NCI-H1694 (cell line): Measurements from ENCODE around the gene DCLK2.

Source experiments
- DNase-seq: peaks from one replicate; lab custom pipeline; 2025; lab: John Stamatoyannopoulos, UW

The DCLK2 gene

DNA sequence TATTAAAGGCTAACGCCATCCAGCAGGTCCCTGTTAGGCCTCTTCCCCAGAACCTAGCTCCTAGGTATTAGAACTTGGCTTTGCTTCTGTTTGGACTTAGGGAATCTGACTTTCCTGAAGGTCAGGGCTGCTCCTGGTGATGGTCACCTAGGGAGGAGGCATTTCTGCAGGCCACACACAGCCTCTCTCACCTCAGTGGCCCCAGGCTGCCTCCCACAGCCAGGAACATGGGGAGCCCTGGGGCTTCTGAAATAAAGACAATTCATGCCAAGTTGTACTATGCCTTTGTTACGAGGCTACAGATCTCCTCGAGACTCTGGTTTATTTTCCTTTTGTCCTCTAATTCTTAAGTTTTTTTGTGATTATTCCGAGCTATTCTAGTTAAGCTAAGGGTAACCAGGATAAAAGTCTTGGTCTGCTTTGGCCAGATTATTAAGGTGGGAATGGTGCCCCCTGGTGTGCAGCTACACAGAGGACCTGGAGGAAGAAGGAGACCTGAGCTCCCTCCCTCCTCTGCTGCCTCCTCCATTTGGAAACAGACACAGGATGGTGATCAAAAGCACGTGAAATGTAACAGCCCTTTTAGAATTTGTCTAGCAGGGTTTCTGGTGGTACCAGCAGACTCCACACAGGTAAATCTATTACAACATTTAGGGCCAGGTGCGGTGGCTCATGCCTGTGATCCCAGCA lies 131.0 kb downstream of the DCLK2 start:
- DNase-seq: no peak

DNA sequence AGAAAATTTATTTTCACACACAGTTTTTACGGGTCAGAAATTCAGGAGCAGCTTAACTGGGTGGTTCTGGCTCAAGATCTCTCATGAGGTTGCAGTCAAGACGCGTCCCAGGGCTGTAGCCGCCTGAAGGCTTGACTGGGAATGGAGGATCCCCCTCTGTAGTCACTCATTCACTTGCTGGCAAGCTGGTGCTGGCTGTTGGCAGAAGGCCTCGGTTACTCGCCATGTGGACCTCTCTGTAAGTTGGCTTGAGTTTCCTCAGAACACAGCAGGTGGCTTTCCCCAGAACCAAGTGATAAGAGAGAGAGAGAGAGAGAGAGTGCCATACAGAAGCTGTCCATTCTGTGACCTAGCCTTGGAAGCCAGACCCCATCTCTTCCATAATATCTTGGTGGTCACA lies 132.8 kb downstream of the DCLK2 start:
- DNase-seq: no peak

DNA sequence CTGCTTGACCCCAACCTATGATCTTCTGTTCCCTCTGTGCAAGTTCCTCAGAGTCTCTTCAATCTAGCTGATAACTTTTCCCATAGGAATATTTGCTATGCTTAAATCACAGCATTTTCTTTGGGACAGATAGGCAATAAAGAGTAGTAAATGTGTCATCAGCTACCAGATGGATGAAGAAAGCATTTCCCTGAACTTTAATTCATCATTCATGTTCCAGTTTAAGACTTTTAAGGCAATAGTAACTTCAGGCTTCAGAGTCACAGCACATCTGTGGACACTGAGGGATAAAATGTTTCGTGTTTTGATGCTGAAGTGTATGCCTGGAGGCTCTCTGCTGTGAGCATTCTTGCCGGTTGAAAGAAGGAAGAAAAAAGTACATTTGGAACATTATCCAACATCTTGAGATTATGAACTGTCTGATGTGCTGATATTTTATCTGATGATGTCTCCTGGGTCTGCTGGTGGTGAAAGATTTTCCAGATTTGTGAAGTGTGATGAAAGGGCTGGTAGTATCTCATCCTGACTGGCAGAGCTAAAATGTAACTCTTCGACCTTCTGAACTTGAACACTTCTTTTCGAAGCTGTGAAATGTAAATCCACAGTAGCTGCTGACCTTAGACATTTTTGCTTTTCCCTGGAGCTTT lies 133.7 kb downstream of the DCLK2 start:
- no peak for DNase-seq

DNA sequence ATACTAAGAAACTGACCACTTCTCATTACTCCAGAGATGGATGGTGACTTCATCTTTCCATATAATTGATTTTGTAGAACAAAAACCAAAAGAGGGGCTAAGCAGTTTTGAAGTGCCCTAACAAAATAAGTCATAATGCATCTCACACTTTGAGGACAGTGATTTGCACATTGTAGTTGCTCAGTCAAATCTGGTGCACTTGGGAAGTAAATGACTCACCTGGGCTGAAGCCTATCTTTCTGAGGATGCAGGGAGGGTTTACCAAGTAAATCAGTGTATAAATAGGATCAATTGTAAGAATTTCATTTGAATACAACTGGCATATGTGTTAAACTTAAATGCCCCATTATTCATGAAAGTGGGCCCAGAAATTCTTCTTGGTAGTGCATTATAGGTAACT lies 134.2 kb downstream of the DCLK2 start:
- DNase-seq: no peak

DNA sequence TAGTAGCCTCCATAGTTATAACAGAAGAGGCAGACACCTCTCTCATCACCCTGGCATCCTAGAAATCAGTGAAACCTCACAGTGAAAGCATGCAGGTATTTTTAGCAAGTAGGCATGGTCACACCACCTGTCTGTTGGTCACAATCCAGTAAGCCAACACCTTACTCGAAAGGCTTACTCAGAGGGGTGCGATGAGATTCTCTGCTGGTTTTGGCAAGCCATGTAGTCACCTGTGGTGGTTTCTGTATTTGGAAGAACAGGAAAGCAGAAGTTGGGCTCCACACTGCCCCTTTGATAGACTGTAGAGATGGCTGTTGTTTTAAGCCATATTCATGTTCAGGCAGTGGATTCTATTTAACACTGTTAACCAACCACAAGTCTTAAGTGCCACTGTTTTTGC lies 134.7 kb downstream of the DCLK2 start:
- no peak for DNase-seq

DNA sequence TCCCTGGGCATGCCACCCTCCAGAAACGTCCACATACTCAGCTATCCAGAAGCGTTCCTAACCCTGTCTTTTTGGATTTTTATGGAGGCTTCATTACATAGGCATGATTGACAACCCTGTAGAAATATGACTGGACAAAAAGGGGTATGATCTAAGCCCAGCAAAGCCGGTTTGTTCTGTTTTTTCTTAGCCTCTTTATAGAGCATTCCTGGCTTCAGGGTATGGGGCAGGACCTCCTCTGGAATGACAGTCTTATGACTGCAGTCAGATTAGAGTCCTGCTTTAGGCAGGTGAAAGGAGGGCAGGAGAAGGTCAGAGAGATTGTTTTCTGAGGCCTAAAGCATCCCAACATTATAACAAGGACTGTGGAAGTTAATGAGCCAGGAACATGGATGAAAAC lies 137.4 kb downstream of the DCLK2 start:
- DNase-seq: no peak

DNA sequence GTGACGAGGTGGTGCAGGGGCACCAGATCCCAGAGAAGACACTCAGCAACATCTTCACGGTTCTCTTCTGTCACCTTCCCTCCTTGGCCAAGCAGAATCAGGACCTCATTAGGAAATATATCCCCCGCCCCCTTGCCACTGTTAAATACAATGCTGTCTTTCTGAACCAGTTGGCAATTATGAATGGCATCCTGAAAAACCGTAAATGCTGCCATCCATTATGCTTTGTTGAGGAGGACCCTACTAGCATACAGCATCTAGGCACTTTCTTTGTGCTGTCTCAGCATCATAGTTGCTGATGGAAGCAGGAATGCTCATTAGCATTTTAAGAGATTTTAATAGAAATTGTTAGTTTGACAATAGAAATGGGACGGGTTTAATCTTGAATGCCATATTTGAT lies 138.5 kb downstream of the DCLK2 start:
- DNase-seq: no peak

DNA sequence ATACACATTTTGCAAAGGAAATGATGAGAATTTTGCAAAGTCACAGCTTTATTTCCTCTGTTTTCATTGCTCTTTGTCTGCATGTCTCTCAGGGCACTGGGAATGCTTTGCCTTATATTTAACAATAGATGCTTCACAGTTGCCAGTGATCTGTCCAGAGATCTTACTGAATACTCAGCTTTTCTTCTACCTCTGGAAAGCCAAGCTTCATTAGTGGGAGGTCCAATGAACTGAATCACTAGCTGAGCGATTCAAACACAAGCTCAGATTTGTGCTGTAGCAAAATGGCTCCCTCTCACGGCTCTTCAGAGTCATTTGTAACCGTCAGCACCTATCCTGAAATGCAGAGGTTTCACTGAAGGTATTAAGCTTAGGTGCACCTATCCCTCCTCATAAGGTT lies 138.9 kb downstream of the DCLK2 start:
- no peak for DNase-seq

DNA sequence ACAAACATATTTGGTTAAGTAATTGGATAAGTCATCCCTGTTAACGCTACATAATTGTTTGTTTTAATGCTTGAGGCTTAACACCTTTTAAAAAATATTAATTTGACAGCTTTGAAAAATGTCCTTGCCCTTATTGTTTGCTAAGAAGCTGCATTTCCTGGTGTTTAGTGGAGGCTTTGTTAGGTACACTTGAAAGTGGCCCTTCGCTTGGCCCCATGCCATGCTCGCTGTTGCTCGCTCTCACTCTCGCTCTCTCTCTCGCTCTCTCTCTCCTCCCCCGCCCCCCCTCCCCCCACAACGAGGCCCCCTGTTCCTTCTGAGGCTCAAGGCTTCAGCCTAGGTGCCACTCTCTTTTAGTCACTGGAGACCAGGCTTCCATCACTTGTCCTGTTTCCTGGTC lies 139.6 kb downstream of the DCLK2 start:
- DNase-seq: no peak

DNA sequence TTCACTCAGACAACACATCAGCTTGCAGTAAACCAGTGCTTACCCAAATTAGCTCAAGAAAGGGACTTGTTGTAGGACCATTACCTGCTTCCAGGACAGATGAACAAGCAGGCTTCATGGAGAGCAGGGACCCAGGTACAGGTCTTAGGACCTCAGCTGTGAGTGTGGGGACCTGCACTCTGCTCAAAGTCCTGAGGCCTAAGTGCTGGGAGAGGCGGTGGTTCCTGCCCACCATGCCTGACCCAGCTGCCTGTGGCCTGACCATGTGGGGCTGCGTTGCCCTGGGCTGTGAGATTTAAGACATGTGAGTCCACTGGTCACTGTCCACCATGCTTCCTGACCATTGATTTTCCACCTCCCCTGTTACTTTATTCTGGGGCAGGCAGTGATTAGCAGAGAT lies 140.2 kb downstream of the DCLK2 start:
- no peak for DNase-seq

DNA sequence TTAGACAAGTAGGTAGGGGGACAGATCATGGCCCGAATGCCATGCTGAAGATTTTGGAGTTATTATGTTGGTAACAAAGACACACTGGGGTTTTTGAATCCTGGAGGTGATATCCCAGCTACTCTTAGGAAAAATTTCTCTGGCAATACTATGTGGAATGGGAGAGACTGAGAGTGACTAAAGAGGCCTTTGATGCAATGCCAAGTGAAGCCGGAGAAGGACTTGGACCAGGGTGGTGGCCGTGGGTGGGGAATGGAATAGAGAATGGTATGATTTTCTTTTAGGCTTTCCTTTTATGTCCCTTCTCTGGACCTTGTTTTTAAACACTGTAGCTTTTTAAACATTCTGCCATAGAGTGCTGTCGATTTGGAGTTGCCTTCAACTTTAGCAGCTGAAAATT lies 141.6 kb downstream of the DCLK2 start:
- DNase-seq: no peak

DNA sequence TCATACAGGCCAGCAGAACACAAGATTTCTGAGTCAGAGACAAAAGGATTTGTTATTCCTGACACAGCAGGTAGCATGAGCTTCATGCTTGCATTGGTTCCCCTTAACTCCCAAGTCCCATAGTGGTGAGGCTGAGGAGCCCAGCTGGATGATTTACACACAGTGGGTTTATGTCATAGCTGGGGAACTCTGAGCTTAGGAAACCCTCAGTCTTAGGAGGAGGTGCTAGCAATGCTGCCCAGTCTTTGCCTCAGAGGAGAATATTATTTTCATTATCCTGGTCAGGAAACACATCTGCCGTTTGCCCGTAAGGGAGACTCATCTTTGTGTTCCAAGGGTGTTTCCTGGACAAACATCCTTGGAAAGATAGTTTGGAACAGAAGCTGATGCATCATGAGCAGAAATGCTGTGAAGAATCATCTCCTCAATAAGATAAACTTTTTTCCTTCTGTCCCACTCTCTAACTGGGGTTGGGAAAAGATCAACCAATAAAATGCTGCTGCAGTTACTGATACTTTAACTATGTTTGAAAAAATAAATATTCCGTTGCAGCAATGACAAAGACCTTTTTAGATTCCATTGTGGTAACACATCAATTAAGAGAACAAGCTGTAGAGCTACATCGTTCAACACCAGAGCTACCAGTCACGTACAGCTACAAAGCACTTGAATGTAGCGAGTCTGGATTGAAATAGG lies 146.8 kb downstream of the DCLK2 start:
- DNase-seq: no peak

DNA sequence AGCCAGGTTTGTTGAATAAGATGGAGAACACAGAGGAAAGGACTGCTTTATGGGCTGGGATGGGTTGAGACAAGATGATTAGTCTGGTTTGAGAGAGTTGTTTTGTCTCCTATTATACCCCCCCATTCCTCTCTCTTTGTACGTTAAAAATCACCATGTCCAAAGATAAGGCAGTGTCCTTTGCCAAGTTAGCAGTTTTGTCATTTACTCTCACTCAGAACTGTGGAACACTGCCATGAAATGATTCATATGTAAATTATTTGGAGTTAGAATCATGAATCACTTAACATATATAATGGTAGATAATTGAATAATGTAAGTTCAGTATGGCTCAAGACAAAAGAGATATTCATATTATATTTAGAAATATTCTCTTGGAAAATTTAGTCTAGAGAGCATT lies 151.3 kb downstream of the DCLK2 start:
- peak; percentile 5 for DNase-seq

DNA sequence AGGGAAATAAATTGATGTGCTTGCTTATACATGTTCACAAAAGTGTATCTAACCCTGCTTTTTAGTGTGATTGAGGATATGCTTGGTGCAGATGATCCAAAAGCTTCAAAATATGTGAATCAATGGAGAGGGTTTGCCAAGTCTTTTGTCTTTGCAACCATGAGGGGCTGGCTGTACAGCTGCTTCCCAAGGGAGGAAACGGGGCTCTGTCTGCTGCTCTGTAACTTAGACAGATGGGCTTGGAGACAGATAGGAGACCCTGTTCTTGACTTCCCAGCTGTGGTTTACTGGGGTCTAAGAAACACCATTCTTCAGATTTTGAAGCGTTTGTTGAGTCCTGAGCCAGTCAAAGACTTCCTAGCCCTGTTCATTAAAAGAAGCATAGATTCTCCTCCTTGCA lies 152.3 kb downstream of the DCLK2 start:
- DNase-seq: peak; percentile 63

DNA sequence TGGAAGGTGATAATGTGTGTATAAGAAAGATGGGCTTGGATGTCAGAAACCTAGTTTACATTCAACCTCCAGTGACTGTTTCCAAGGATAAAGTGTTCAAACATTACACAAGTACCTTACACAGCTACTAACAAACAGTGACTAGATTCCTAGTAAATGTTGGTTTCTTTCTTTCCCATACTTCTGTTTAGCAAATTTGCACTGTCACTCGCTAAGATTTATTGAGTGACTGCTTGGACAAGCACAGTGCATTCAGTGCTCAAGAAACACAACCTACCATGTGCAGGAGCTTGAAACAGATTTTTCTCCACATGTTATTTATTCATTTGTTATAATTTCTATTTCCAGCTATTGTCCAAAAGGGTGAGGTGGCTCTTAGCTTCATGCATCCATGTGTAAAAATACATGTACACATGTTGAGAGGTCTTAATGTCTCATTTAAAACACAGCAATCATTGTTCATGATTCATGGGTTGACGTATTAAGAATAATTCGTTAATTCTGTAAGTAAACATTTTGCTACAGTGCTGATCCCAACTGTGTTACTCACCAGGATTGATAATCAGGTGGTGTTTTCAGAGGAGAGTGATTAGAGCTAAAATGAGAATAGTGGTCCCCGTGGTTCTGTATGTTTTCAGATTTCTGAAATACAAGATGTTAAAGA lies 153.0 kb downstream of the DCLK2 start:
- DNase-seq: peak; percentile 13

DNA sequence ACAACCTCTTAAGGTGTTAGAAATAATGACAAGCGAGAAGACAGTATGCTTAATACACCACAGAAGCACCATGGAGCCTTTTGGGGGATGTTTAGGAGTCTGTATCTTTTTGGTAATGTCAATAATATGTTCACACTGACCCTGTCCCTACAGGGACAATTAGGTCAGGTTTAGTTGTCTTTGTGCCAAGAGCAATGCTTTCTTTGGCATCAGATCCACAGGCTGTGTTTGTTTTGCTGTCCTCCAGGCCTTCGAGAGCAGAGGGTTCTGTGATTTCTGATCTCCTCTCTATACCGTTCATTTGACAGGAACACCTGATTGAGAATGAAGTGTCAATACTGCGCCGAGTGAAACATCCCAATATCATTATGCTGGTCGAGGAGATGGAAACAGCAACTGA lies 153.8 kb downstream of the DCLK2 start:
- no peak for DNase-seq

DNA sequence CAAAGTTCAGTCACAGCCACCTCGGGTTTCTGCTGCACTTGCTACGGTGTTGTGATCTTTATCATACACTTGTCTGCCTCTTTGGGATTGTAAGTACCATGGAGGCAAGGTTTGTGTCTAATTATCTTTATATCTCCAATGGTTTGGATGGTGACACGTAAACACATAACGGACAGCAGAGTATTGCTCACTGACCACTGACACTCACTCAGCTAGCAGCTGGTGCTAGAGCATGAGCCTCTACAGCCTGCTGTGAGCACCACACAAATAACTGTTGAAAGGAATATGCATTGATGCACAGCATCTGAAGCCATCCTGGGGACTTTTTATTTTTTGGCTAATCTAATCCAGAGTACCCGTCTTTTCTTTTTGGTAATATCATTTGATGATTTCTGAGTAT lies 156.0 kb downstream of the DCLK2 start:
- no peak for DNase-seq

DNA sequence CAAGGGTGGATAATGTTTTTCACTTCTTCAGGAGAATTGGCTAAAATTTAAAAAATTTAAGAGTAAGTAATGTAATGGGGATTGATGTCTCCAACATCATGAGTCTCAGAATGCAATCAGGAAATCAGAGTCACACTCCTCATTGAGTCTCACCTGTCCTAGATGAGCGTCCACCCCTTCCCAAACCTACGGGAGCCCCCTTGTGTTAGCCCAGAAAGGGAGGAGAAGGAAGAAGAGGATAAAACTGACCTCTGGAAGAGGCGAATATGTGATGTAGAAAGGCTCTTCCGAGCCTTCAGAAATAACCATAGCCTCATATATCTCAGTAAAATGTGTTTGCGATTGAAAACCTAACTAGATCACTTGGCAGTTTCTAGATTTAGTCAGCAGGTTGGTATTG lies 157.1 kb downstream of the DCLK2 start:
- DNase-seq: no peak

DNA sequence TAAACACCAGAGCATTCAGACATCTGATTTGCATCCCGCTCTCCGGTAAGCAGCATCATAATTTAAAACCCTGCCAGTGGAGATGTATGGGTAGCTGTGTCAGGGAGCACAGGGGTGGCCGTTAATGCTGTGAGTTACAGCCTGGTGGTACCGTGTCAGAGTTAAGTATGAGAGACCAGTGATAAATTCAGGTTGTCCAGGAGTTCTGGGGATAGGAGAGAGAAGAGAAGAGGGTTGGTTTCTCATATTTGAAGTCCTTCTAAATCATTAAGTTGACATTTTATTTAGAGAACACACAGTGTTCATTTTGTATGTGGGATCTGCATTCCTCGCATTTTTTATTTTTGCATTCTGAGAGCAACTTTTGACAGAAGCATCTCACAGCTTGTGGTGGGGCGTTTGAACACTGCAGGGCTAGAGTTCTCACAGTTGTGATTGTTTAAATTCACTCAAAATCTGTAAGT lies 157.6 kb downstream of the DCLK2 start:
- DNase-seq: no peak

DNA sequence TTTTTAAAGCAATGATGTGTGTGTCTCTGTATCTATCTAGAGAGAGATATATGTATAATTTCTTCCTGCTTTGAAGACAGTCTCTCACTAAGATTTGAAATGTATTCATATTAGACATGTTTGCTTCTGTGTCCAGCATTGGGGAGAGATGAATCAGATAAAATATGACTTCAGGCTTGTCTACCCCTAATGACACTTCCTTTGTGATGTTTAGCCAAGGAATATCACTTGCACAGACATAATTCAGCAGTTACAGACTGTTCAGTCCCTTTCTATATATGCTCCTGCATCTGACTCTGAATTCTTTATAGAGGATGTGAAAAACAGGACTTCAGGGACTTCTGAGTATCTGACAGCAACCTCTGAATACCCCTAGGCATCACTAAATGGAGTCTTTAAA lies 158.4 kb downstream of the DCLK2 start:
- no peak for DNase-seq

DNA sequence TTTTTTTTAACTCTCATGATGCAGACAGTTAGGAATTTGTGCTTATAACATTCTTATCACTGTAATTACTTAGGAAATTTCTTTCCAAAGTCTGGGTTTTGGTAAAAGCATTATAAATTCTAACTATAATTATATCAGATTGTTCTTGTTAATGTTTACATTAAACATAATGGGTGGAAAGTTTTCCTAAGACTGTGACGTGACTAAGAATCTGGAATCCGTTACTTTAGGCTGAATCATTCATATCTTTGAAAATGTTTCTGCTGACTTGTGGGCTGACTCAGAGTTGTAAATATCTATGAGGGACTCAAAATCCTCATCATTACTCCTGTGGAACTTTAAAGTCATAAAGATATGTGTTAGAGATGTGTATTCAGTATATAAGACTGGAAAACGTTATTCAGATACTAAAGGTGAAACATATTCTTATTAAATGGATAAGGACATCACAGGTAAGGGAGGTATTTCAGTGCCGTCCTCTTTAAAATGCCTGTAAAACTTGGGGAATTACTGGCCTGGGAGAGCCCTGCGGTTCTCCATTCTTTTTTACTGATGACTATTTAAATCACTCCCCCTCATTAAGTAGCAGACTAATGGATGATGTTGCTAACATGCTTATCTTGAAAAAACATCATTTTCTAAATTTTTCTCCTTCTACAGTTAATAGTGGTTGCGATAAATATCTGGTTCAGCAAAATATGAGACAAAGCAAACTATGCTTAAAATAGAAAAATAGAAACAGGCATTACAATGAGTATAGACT lies 159.0 kb downstream of the DCLK2 start:
- DNase-seq: no peak

DNA sequence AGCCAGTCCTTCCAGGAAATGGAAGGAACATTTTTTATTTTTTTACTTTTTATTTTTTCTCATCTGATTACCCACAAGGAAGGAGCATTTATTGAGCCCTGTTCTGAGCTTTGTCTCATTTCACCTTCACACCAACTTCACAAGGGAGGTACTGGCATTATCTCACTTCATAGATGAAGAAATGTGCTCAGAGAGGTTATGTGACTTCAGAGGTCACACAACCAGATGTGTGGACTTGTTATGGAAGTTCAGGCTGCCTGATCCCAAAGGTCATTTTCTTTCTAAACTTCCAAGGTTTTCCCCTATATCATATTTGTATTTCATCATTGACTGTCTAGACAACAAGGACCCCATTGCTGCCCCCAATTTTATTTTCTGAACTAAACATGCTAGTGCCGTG lies 160.3 kb downstream of the DCLK2 start:
- no peak for DNase-seq
